Stimulated activated CD4-positive, alpha-beta T cell treated with anti-CD3 and anti-CD28 coated beads, Interleukin-12 subunit alpha, Interleukin-12 subunit beta, amount 100 ng/mL, for 4 hours (primary cell): ENCODE results near the gene RHO.
"Not testable (repeated sequence)": the region's sequence is repeated elsewhere in the genome, so short reads cannot be mapped to it uniquely, and the experiment has no call there.

Experiments
- DNase-seq: peaks from one replicate; pipeline ENCODE4 v3.0.0-alpha.2; 2020

The RHO gene

GRCh38 chr3:129528589-129529100 is at the start of gene RHO:
RHO (plus strand) TSS chr3:129528639; CDS start chr3:129528734, 95 bp downstream.
- DNase-seq, result no peak

GRCh38 chr3:129481225-129481765 is 47.1 kb upstream of the RHO start:
- not testable (repeated sequence) for DNase-seq

GRCh38 chr3:129481766-129482332 is 46.6 kb upstream of the RHO start:
- DNase-seq, result peak; percentile 8

- no peak for DNase-seq
Observed at GRCh38 chr3:129482721-129483120, 45.7 kb upstream of the RHO start.

- no peak for DNase-seq
Observed at GRCh38 chr3:129483870-129484269, 44.6 kb upstream of the RHO start.

GRCh38 chr3:129485146-129485545 is 43.3 kb upstream of the RHO start:
- DNase-seq, result not testable (repeated sequence)

- DNase-seq, result no peak
Observed at GRCh38 chr3:129485721-129486663, 42.4 kb upstream of the RHO start.

- no peak for DNase-seq
Observed at GRCh38 chr3:129486664-129487035, 41.8 kb upstream of the RHO start.

GRCh38 chr3:129487183-129487867 is 41.1 kb upstream of the RHO start:
- no peak for DNase-seq

- DNase-seq, result not testable (repeated sequence)
Observed at GRCh38 chr3:129487868-129488335, 40.5 kb upstream of the RHO start.

- not testable (repeated sequence) for DNase-seq
Observed at GRCh38 chr3:129489258-129489657, 39.2 kb upstream of the RHO start.

- peak; percentile 23 for DNase-seq
Observed at GRCh38 chr3:129490273-129490675, 38.2 kb upstream of the RHO start.

GRCh38 chr3:129491077-129491476 is 37.4 kb upstream of the RHO start:
- DNase-seq, result not testable (repeated sequence)

GRCh38 chr3:129491794-129492193 is 36.6 kb upstream of the RHO start:
- no peak for DNase-seq

- no peak for DNase-seq
Observed at GRCh38 chr3:129492691-129493090, 35.7 kb upstream of the RHO start.

- DNase-seq, result no peak
Observed at GRCh38 chr3:129493206-129493605, 35.2 kb upstream of the RHO start.

GRCh38 chr3:129494499-129494898 is 33.9 kb upstream of the RHO start:
- not testable (repeated sequence) for DNase-seq

- DNase-seq, result not testable (repeated sequence)
Observed at GRCh38 chr3:129495006-129495639, 33.3 kb upstream of the RHO start.

- DNase-seq, result not testable (repeated sequence)
Observed at GRCh38 chr3:129497876-129498275, 30.6 kb upstream of the RHO start.

- DNase-seq, result not testable (repeated sequence)
Observed at GRCh38 chr3:129498603-129499488, 29.6 kb upstream of the RHO start.

GRCh38 chr3:129499604-129500333 is 28.7 kb upstream of the RHO start:
- not testable (repeated sequence) for DNase-seq
